Keratinocyte (primary cell): Measurements from ENCODE around the gene OGFOD3. TPM values are rescaled to one million over a fixed set of nuclear protein-coding genes. Genes with fewer than 3 reads are reported as not detected.
"Not testable (repeated sequence)": the region's sequence is repeated elsewhere in the genome, so short reads cannot be mapped to it uniquely, and the experiment has no call there.

Source experiments
- DNase-seq: peaks from one replicate; pipeline ENCODE4 v3.0.0-alpha.2; 2011; ENCODE audit warnings: low read depth, missing footprints, low spot score
- FAIRE-seq: peaks from 2 replicates; lab custom pipeline; 2011; peaks lifted over from hg19 to GRCh38; lab: Jason Lieb, UNC
- H2AFZ ChIP-seq: 2 replicates; pipeline ENCODE4 v1.6.0; 2012; ENCODE audit warnings: low read length, control low read depth, inconsistent platforms; ENCODE audit not compliant: control insufficient read depth
- H3K27ac ChIP-seq: 2 replicates; pipeline ENCODE4 v1.5.1; 2011; ENCODE audit warnings: low read length; ENCODE audit not compliant: control insufficient read depth, insufficient read depth
- H3K27me3 ChIP-seq: 3 replicates; pipeline ENCODE4 v1.6.0; 2011; ENCODE audit warnings: low read length; ENCODE audit not compliant: control insufficient read depth, insufficient read depth; ENCODE audit errors: extremely low read depth
- H3K36me3 ChIP-seq, 2 experiments: 2 replicates in 1 of 2; 3 replicates in 1 of 2; pipeline ENCODE4 v1.5.1; 2011; ENCODE audit warnings: low read length in 2 of 2, mild to moderate bottlenecking in 1 of 2; ENCODE audit not compliant: control insufficient read depth in 2 of 2, insufficient read depth in 2 of 2; ENCODE audit errors: extremely low read depth in 1 of 2
- H3K4me1 ChIP-seq: 3 replicates; pipeline ENCODE4 v1.5.1; 2011; ENCODE audit warnings: low read length; ENCODE audit not compliant: control insufficient read depth, insufficient read depth; ENCODE audit errors: extremely low read depth
- H3K4me2 ChIP-seq: 3 replicates; pipeline ENCODE4 v1.6.0; 2011; ENCODE audit warnings: low read depth, low read length; ENCODE audit not compliant: control insufficient read depth, insufficient read depth; ENCODE audit errors: extremely low read depth
- H3K4me3 ChIP-seq, 3 experiments: fragments of 200-600 bp in 1 of 3; sonication (generic) in 1 of 3; 2 replicates in 2 of 3; 3 replicates in 1 of 3; pipeline ENCODE4 v1.5.1; 2011 to 2016; ENCODE audit warnings: low read length in 3 of 3, mild to moderate bottlenecking in 3 of 3, control low read depth in 2 of 3, inconsistent platforms in 1 of 3, low read depth in 1 of 3, mixed read lengths in 1 of 3, mixed run types in 1 of 3, moderate library complexity in 1 of 3; ENCODE audit not compliant: control insufficient read depth in 2 of 3, insufficient read depth in 2 of 3; ENCODE audit errors: extremely low read depth in 1 of 3
- H3K79me2 ChIP-seq: 2 replicates; pipeline ENCODE4 v1.6.0; 2012; ENCODE audit warnings: low read length; ENCODE audit not compliant: control insufficient read depth, insufficient read depth
- H3K9ac ChIP-seq: 3 replicates; pipeline ENCODE4 v1.6.0; 2011; ENCODE audit warnings: low read length; ENCODE audit not compliant: control insufficient read depth, insufficient read depth; ENCODE audit errors: extremely low read depth
- H3K9me1 ChIP-seq: 3 replicates; pipeline ENCODE4 v1.6.0; 2011; ENCODE audit warnings: low read length; ENCODE audit not compliant: control insufficient read depth, insufficient read depth; ENCODE audit errors: extremely low read depth
- H3K9me3 ChIP-seq: 2 replicates; pipeline ENCODE4 v1.5.1; 2012; ENCODE audit warnings: low read depth, low read length; ENCODE audit not compliant: control insufficient read depth
- H4K20me1 ChIP-seq: 3 replicates; pipeline ENCODE4 v1.6.0; 2011; ENCODE audit warnings: low read length; ENCODE audit not compliant: control insufficient read depth, insufficient read depth; ENCODE audit errors: extremely low read depth
- CTCF ChIP-seq, 3 experiments: IDR thresholded peaks in 1 of 3; conservative IDR thresholded peaks in 1 of 3; optimal IDR thresholded peaks in 1 of 3; 2 replicates in 2 of 3; 3 replicates in 1 of 3; pipeline versions ENCODE3 to v1.5.1; 2011; ENCODE audit warnings: low read length in 3 of 3, mild to moderate bottlenecking in 3 of 3, moderate library complexity in 2 of 3, control low read depth in 1 of 3, inconsistent platforms in 1 of 3; ENCODE audit not compliant: insufficient read depth in 2 of 3; ENCODE audit errors: extremely low read depth in 1 of 3
- EZH2 ChIP-seq: IDR thresholded peaks from one replicate; pipeline ENCODE4 v1.6.1; 2012; ENCODE audit warnings: inconsistent platforms, mild to moderate bottlenecking, low read length, moderate library complexity
- dilution Hi-C: fragments of 300-500 bp; cut with MboI; formaldehyde crosslinking; loops from one replicate; pipeline ENCODE4 v1.7.0; 2020; ENCODE audit warnings: low sequenced_read_pairs; ENCODE audit not compliant: extremely low pct_ligation_motif_present
- polyA plus RNA-seq, 5 experiments: library from polyadenylated mRNA; depleted of rRNA in 3 of 5; stranded (reverse) in 3 of 5; stranded (forward) in 1 of 5; unstranded in 1 of 5; fragments of >200 nt; gene quantifications; 1 replicate in 1 of 5; 2 replicates in 3 of 5; 3 replicates in 1 of 5; pipeline versions ENCODE4 v1.2.1 to v1.2.3, GENCODE V29; 2011 to 2012; ENCODE audit warnings: missing spikeins in 2 of 5, low read depth in 1 of 5, low replicate concordance in 1 of 5

OGFOD3 gene
- polyA plus RNA-seq, 1 donor (not counting 4 experiments of a cell fraction or from before 2014, with no cell fraction given), result 10.8 TPM

- Histone ChIP-seq H3K27me3 (peaks cover 15% of the 10 kb centered on the region), H3K4me2 (no peak overlapping the region), H3K4me3 (no peak overlapping the region), H3K9me3 (no peaks in the 10 kb centered on the region), H3K36me3 (no peaks in the 10 kb centered on the region), H2AFZ (no peak overlapping the region), H3K9ac (no peak overlapping the region), H3K4me1 (no peaks in the 10 kb centered on the region), H4K20me1 (peaks cover 4% of the 10 kb centered on the region), H3K27ac (no peak overlapping the region), H3K79me2 (no peaks in the 10 kb centered on the region), H3K9me1 (no peaks in the 10 kb centered on the region)
- dilution Hi-C loops, result loop anchor here (10.0 kb wide), 1 partner anchor 86 kb away; no protein-coding TSS in a partner anchor
- FAIRE-seq (no peak), DNase-seq (no peak)
- TF ChIP-seq CTCF (optimal IDR thresholded peaks at IDR 0.05 in 1 of 3, IDR thresholded peaks at IDR 0.05 in 1 of 3, conservative IDR thresholded peaks at IDR 0.05 in 1 of 3; ENCODE audit: extremely low read depth in 1 of 3, insufficient read depth in 2 of 3, low read length in 3 of 3), result no peak
- TF ChIP-seq EZH2, result no peak
These were observed 69.5 kb downstream of the OGFOD3 start for GRCh38 chr17:82348866-82349265.

- TF ChIP-seq EZH2 (no peak), CTCF (optimal IDR thresholded peaks at IDR 0.05 in 1 of 3, IDR thresholded peaks at IDR 0.05 in 1 of 3, conservative IDR thresholded peaks at IDR 0.05 in 1 of 3; ENCODE audit: extremely low read depth in 1 of 3, insufficient read depth in 2 of 3, low read length in 3 of 3) (no peak)
- no peaks in the 10 kb centered on the region for H3K79me2 ChIP-seq
- H3K9me1 ChIP-seq, result no peaks in the 10 kb centered on the region
- H3K27me3 ChIP-seq, result peaks cover 15% of the 10 kb centered on the region
- no peak overlapping the region for H3K9ac ChIP-seq
- H4K20me1 ChIP-seq, result peaks cover 4% of the 10 kb centered on the region
- no peak for DNase-seq
- no peak overlapping the region for H3K4me2 ChIP-seq
- dilution Hi-C loops, result loop anchor here (10.0 kb wide), 1 partner anchor 86 kb away; no protein-coding TSS in a partner anchor
- H2AFZ ChIP-seq, result no peak overlapping the region
- H3K36me3 ChIP-seq, result no peaks in the 10 kb centered on the region
- H3K4me3 ChIP-seq, result no peak overlapping the region
- H3K9me3 ChIP-seq, result no peaks in the 10 kb centered on the region
- FAIRE-seq, result no peak
- no peak overlapping the region for H3K27ac ChIP-seq
- no peaks in the 10 kb centered on the region for H3K4me1 ChIP-seq
These were observed 70.0 kb downstream of the OGFOD3 start for GRCh38 chr17:82348434-82348833.

GRCh38 chr17:82347994-82348393 is 70.4 kb downstream of the OGFOD3 start:
- not testable (repeated sequence) for H3K4me1 ChIP-seq, H4K20me1 ChIP-seq, H3K9ac ChIP-seq, H2AFZ ChIP-seq, H3K27ac ChIP-seq, H3K4me2 ChIP-seq, H3K36me3 ChIP-seq, H3K4me3 ChIP-seq, DNase-seq, H3K79me2 ChIP-seq, H3K9me3 ChIP-seq, FAIRE-seq, H3K9me1 ChIP-seq
- dilution Hi-C loops, result loop anchor here (10.0 kb wide), 1 partner anchor 87 kb away; no protein-coding TSS in a partner anchor
- peaks cover 16% of the 10 kb centered on the region for H3K27me3 ChIP-seq
